RWPE1 (cell line): ENCODE results near the gene ASF1B.

ENCODE experiments used
- CTCF ChIA-PET: fragments of 350-600 bp; sonication (Branson Sonifier 250); formaldehyde crosslinking; extraction: SDS; loops from one replicate; lab custom pipeline; 2021; lab: Yijun Ruan, JAX
- POLR2A ChIA-PET: fragments of 400-600 bp; formaldehyde crosslinking; extraction: SDS; loops from one replicate; lab custom pipeline; 2020; ENCODE audit warnings: antibody characterized with exemption; ENCODE audit not compliant: low non-redundant PET; lab: Yijun Ruan, JAX
- DNase-seq: peaks from one replicate; pipeline ENCODE4 v3.0.0; 2012; ENCODE audit warnings: low spot score
- H3K27ac ChIP-seq: fragments of 450-650 bp; 2 replicates; pipeline ENCODE4 v1.5.1; 2017
- CTCF ChIP-seq: fragments of 450-650 bp; conservative IDR thresholded peaks from 2 replicates; pipeline ENCODE4 v1.5.1; 2017; ENCODE audit warnings: low read depth, mild to moderate bottlenecking

The ASF1B gene

GRCh38 chr19:14160017-14160703 lies 23.8 kb upstream of the ASF1B start:
- CTCF ChIA-PET, result no interaction called here
- no peak for TF ChIP-seq CTCF
- POLR2A ChIA-PET, result no interaction called here
- no peak overlapping the region for H3K27ac ChIP-seq
- no peak for DNase-seq

- POLR2A ChIA-PET, result no interaction called here
- no peak overlapping the region for H3K27ac ChIP-seq
- CTCF ChIA-PET, result no interaction called here
These were observed 22.7 kb upstream of the ASF1B start for GRCh38 chr19:14159059-14159458.

GRCh38 chr19:14158276-14159023 lies 22.1 kb upstream of the ASF1B start:
- H3K27ac ChIP-seq, result no peak overlapping the region
- no peak for DNase-seq
- CTCF ChIA-PET, result interaction anchor here (0.6 kb wide), 1 partner anchor 103 kb away, joined by 3 read pairs; no protein-coding TSS in a partner anchor
- POLR2A ChIA-PET, result no interaction called here
- TF ChIP-seq CTCF, result no peak

More at GRCh38 chr19:14159059-14159458, 22.7 kb upstream of the ASF1B start:
- no peak for TF ChIP-seq CTCF
- DNase-seq, result no peak

DNA sequence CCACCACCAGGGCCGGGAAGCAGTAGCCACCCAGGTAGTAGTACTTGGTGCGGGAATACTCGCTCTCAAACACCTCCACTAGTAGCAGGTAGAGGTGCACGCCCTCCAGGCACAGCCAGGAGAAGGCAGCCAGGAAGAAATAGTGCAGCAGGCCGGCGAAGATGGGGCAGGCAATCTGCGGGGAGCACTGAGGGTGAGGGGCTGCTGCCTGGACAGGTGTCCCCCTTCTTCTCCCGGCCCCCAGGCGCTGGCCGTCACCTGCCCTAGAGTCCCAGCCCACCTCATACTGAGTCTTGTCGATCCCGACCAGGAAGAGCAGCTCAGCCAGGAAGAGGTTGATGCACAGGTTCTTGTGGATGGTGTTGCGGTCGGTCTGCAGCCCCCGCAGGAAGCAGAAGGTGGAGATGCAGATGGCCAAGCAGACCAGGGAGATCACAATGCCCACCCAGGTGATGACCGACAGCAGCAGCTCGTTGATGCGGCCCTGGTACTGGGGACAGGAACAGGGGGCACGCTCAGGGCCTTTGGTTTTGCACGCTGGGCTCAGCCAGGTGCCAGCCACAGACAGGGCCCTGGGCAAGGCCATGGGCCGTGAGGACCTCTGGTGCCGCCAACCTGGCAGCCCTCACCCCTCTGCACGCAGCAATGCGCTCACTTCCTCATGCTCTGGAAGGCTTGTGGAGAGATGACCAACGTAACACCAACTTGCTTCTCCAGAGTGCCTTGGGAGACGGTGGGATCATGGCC lies 20.8 kb upstream of the ASF1B start:
- POLR2A ChIA-PET, result no interaction called here
- no peak for DNase-seq
- no peak for TF ChIP-seq CTCF
- no peak overlapping the region for H3K27ac ChIP-seq
- CTCF ChIA-PET, result interaction anchor here (0.6 kb wide), 1 partner anchor 13 kb away, joined by 3 read pairs; no protein-coding TSS in a partner anchor

DNA sequence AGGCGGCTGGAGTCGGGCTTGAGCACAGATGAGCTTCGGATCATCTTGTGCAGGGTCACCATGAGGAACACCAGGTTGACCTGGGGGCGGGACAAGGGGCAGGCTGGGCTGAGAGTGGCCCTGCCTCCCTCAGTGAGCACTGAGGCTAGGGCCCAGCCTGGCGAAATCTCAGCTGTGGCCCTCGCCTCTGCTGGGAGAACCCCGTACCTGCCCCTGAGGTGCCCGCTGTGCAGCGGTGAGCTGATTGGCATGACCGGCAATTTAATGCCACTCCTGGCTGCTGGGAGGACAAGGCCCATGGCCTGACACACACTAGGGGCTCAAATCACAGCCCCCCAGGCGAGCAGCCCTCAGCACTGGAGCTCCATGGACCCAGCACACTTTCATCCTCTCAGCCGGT lies 19.7 kb upstream of the ASF1B start:
- ChIA-PET POLR2A (no interaction called here), CTCF (interaction anchor here (0.6 kb wide), 3 partner anchors 14 to 324 kb away, joined by 3 to 6 read pairs (median 3); no protein-coding TSS in a partner anchor)
- TF ChIP-seq CTCF, result no peak
- DNase-seq, result no peak
- no peak overlapping the region for H3K27ac ChIP-seq

- DNase-seq, result no peak
- POLR2A ChIA-PET, result no interaction called here
- no peak overlapping the region for H3K27ac ChIP-seq
- CTCF ChIA-PET, result no interaction called here
- no peak for TF ChIP-seq CTCF
These were observed 19.0 kb upstream of the ASF1B start for GRCh38 chr19:14155371-14155770.
